NCI-H1105 treated with DMSO at 0.1 percent for 48 hours (cell line): ENCODE data around the gene LTF.
"Not testable (repeated sequence)": the region's sequence is repeated elsewhere in the genome, so short reads cannot be mapped to it uniquely, and the experiment has no call there.

ENCODE experiments used
- DNase-seq: peaks from one replicate; lab custom pipeline; 2025; lab: John Stamatoyannopoulos, UW

Gene LTF

DNA sequence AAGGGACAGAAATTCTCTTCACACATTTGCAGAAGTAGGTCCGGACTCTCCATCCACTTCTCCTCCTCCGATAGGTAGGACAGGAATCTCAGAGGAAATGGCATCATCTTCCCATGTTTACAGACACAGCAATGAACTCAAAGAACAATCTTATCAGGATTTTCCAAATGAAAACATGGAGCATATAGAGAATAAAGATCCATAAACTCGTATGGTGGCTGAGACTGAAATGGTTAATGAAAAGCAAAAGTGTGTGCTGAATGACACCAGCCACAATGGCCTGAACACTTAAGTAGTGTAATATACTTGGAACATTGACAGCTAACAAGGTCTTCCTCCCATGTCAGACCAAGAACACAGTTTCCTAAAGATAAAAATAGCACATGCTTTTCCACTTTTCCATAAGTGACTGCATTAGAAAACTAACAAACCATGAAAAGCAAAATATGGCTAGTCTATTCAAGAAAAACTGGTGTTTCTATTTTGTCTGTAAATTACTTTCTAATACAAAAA is 51.9 kb downstream of the LTF start:
- no peak for DNase-seq

DNA sequence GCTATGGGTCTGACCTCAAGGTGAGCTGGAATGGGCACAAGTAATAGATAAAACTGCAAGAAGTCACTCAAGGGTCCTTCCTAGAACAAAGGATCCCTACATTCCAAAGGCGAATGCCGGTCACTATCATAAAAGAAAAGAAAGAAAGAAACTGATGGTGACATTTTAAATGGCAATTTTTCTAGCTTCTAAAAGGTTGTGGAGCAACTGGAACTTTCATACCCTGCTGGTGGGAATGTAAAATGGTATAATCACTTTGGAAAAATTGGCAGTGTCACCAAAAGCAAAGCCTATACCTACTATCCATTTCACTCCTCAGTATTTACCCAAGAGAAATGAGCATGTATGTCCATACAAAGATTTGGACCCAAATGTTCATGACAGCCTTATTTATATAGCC is 53.4 kb downstream of the LTF start:
- no peak for DNase-seq

DNA sequence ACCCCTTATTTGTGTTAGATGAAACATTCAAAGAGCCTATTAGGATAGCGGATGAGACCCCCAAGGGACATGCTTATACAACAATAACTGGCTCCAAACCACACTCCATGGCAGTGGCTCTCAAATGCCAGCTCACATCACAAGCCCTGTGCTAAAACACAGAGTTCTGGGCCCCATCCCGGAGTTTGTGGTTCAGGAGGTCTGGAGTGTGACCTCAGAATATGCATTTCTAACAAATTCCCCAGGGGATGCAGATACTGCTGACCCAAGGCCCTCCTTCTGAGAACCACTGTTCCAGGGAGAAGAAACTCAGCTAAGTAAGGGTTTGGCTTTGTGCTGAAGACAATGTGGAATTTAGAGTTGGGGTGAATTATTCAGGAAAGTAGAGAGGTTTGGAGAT is 54.0 kb downstream of the LTF start:
- DNase-seq, result no peak

DNA sequence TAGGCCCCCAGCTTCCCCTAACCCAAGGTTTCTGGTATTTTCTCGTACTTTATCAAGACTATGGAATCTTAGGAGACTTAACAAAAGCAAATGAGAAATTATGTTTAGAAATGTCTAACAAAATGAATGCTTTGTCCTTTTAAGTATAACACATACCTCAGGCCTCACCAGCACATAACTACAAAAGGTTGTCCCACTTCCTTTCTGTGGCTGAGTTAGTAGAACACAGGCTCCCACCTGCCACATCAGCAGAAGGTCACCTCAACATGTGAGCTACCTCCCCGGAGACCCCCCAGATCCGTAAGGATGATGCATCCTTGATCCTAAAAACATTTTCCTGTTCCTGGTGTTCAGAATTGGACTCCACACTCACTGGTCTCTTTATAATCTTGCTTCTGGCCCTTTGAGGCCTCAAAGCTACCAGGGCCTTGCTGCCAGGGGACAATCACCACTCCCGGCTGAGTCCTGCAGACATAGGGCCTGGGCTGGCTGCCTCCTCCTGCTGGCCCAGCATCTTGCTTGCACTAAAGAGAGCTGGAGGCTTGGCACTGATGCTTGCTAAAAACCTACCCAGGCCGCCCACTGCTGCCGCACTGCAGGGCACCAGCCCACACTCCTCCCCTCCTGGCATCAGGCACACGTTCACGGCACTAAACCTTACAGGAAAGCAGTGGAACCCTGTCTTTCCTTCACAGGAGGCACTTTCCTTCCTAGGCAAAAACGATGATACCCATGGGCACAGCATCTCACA is 54.8 kb downstream of the LTF start:
- no peak for DNase-seq

DNA sequence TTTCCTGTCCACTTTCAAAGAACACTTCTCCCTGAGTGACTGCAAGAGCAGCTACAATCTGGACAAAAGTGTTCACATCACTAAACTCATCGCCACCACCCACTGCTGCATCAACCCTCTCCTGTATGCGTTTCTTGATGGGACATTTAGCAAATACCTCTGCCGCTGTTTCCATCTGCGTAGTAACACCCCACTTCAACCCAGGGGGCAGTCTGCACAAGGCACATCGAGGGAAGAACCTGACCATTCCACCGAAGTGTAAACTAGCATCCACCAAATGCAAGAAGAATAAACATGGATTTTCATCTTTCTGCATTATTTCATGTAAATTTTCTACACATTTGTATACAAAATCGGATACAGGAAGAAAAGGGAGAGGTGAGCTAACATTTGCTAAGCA is 55.9 kb downstream of the LTF start:
- DNase-seq, result no peak

DNA sequence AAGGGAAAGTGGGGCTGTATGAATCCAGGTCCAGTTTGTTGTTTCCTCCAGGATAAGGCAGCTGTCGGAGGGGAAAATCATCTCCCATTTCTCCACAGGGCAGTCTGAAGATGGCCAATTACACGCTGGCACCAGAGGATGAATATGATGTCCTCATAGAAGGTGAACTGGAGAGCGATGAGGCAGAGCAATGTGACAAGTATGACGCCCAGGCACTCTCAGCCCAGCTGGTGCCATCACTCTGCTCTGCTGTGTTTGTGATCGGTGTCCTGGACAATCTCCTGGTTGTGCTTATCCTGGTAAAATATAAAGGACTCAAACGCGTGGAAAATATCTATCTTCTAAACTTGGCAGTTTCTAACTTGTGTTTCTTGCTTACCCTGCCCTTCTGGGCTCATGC is 56.7 kb downstream of the LTF start:
- DNase-seq, result no peak

DNA sequence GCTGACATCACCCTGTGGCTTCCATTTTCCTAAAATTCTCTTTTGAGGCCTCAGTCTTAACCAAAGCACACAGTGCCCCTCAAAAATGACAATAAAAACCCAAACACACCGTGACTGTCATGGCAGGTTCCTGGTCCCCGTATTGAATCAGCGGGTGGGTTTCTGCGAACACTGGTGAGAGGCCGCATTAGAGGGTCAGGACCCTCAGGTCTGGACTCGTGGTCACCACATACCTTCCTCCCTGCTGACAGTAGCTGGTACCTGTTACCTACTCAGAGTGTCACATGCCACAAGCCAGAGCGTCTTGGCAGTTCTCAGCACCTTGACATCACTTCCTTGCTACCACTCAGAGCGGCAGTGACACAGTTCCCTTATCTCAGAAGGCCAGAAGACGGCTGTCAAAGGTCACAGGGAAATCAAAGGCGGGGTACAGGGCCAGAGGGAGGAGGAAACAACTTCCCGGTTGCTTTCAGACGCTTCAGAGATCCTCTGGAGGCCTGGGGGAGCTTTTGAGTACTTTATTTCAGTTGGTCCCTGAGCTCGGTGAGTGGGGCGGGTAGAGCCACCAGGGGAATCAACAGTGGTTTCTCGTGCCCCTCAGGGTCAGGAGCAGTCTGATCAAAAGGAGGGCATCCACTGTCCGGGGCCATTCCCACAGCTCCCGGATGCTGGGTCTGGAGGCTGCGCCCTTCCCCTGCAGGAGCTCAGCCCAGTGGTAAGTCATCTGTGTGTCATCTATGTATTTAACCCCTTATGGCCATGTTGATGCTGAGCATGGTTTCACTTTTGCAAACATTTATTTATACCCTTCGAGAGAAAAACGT is 57.7 kb downstream of the LTF start, which contains the start of the genes CCR5AS and CCRL2:
CCR5AS (minus strand) TSS at position 279 of the 824 bp plus-strand sequence.
CCRL2 (plus strand) TSS at position 472 of the 824 bp plus-strand sequence. CDS start 821 bp downstream, outside the sequence.
- no peak for DNase-seq

DNA sequence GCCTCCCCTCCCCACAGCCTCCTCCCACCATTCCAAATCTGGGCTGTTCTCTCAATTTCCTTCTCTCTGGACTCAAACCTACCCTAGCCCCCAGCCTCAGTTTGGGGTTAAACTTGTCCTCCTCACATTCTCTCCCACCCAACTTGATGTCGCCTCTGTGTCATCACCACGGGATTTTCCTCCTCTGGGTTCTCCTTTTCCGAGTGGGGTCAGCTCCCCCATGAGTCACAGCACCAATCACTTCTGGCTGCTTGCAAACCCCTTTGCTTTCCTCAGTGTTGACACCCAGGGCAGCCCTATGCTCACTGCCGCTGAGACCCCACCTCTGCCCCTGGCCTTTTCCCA is 58.3 kb downstream of the LTF start:
- DNase-seq, result no peak

DNA sequence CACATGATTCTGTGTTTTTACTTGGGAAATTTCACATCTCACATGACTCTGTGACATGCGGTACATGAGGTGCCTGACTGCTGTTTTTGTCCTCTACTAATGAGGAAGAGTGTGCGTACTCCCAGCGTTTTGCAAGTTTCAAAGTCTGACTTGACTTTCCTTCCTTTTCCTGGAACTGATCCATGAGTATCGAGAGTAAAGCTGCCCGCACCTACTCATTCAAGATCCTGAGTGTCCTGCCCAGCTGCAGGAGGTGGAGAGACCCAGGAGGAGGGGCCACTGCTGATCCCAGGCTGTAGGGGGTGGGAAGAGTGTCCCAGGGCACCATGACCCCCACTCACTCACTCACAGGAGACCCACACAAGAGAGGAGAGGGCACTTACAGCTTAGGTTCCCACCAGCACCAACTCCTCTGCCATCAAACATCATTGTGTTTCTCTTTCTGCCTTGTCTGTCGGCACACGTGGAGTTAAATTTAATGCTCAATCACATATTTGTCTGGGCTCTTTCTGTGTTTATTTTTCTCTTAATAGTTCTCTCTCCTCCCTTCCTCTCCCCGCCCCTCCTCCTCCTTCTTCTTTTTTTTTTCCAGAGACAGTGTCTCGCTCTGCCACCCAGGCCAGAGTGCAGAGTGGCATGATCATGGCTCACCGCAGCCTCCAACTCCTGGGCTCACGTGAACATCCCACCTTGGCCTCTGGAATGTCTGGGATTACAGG is 59.2 kb downstream of the LTF start:
- DNase-seq, result no peak

DNA sequence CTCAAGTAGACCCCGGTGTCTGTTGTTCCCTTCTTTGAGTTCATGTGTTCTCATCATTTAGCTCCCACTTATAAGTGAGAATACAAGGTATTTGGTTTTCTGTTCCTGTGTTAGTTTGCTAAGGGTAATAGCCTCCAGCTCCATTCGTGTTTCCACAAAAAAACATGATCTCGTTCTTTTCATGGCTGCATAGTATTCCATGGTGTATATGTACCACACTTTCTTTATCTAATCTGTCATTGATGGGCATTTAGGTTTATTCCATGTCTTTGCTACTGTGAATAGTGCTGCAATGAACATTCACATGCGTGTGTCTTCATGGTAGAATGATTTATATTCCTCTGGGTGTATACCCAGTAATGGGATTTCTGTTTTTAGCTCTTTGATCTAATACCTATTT is 61.8 kb downstream of the LTF start:
- not testable (repeated sequence) for DNase-seq

DNA sequence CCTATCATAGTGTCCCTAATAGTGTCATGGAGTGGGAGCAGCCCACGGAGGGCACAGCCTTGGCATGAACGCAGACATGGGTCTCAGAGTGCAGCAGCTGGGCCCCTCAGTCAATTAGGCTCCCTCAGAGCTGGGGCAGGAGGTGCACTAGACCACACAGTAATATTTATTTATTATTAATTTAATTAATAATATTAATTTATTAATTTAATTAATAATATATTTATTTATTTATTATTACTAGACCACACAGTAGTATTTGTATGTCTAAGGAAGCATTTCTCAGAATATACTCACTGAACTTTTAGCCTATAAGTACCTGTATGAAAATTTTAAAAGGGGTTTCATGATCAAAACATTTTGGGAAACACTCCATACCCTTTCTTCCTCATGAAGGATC is 63.1 kb downstream of the LTF start:
- no peak for DNase-seq

DNA sequence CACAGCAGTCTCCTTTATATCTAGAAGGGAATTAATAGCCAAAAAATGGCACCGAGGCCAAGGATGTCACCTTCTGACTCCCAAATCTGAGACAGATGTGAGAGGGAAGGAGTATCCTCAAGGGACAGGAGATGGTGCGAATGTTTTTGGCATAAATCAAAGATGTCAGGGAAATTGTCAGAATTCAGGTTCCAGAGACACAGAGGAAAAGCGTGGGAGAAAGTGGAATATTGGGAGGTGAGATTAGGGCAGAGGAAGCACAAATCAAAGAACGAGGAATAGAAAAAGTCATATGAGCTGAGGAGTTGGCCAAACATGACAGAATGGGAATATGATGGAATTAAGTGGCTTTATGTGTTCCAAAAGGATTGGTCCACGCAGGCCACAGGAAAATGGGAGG is 63.9 kb downstream of the LTF start:
- no peak for DNase-seq

DNA sequence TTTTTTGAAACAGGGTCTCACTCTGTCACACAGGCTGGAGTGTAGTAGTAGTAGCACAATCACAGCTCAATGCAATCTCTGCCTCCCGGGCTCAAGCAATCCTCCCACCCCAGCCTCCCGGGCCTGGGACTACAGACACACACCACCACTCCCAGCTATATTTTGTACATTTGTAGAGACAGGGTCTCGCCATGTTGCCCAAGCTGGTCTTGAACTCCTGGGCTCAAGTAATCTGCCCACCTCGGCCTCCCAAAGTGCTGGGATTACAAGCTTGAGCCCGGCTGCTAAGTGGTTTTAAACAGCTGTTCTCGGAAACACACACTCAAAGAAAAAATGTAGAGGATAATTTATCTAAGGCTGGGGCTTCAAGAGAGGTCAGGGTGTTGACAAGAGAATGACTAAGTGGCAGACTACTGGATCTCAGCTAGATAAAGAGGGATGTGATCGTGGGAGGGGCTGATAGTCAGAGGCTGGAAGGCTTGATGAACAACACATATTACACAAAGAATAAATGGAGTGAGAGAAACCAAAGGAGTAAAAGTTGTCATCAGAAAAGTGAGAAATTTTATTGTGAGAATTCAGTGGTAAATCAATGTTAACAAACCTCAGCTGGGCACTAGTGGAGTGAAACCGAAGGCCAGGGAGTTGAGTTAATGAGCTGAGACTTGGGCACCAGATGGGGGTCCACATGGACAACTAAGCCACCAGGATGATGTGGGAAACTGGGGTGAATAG is 64.5 kb downstream of the LTF start:
- DNase-seq, result no peak

DNA sequence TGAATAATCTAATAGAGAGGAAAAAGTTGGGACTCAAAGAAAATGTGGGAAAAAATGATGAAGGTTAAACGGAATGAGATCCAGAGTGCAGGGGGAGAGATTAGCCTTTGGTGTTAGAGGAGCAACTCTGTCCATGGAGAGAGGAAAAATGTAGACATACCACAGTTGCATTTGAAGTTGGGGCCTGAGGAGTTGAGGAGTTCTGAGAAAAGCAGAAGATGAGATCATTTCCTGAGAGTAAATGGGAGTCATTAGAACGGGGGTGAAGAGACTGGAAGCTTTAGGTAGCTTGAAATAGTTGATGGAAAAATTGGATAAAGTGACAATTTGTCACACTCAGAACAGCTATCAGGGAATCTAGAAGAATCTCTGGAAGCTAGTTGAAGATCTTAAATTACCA is 65.1 kb downstream of the LTF start:
- no peak for DNase-seq

DNA sequence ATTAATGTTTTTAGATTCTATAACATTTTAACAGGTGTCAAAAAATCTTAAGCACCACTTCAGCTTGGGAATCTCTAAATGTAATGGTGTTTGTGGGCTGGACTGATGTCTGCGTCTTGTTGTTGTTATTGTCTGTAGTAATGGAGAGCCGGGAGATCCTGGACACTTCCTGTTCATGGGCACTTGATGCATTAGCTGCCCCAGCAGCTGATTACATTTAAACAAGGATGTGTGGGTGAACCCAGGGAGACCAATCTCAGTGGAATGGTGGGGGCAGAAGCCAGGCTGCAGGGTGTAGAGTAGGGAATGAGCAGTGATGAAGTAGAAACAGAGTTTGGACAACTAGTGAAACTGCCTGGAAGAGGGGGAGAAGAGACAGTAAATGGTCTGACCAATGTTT is 65.6 kb downstream of the LTF start:
- no peak for DNase-seq

DNA sequence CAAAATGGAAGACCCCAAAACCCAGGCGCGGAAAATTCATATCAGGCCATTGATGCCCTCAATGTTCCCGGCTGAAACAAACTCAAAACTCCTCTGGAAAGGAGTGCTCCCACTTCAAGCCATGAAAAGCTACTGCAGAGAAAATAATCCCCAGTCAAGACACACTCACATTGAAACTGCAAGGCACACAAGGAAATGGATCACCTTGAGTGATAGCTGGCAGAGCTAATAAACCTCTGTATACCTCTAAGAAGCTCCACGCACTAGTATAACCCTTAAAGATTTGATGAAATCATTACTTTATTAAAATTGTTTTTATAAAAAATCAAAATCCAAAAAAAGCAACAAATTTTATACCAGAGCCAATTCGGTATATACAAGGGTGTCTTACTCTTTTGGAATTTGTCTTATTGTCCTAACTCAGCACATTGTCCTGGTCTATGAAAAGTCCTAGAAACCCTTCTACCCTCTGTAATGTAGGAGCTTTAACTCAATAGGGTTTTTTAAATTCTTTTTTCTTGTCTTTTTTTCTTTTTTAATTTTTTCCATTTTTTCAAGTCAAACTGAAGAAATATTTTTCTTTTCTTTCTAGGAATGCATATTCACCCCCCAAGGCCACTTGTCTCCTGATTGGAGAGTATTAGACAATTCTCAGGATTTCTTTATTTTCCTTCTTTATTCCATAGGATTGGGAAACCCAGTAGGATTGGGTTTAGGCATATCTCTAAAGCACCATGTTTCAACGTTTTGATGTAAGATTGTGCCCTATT is 66.3 kb downstream of the LTF start:
- DNase-seq, result no peak

DNA sequence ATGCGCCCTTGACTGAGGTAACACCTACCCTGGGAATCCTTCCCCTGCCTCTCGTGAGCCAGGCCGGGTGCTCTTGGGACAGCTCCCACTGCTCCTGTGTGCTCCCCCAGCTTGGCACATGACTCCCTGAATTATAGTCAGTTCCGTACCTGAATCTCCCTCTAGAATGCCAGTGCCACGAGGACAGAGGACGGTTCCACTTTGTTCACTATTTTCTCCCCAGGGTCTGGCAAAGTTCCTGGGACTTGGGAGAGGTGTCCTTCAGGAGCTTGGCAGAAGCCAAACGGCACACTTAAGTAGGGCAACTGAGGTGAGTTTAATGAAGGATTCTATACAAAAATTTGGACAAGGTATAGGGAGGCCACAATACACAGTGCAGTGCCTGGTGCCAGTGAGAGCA is 67.6 kb downstream of the LTF start:
- DNase-seq, result no peak

DNA sequence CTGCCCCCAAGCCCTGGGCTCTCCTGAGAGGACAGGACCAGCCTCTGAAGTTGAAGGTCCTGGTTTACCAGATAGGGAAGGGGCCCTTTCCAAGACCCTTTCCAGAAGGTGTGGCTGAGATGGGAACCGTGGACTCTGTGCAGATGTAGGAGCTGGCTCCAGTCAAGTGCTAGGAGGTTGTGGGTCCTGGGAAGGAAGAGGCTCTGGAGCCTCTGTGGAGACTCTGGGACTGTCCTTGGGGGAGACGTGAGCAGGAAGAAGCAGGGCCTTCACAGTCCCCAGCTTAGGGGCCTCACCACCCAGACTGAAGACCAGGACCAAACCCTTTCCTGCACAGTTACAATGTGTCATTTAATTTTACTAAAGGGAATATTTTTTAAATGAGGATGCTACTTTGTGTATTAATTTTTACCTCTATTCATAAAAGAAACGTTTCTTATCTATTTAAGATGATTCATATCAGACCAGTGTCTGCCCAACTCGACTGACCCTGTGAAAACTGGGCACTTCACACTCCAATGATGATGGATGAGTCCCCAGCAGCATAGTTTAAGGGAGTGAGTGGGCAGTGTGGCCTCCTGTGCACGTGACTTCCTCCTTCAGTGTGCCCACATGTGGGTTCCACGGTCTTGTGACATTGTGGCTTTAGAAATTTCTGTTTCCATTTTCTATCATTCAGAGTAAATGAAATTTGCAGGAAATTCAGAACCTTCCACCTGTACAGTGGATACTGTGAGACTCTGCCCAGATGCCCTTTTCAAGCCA is 68.8 kb downstream of the LTF start:
- no peak for DNase-seq

DNA sequence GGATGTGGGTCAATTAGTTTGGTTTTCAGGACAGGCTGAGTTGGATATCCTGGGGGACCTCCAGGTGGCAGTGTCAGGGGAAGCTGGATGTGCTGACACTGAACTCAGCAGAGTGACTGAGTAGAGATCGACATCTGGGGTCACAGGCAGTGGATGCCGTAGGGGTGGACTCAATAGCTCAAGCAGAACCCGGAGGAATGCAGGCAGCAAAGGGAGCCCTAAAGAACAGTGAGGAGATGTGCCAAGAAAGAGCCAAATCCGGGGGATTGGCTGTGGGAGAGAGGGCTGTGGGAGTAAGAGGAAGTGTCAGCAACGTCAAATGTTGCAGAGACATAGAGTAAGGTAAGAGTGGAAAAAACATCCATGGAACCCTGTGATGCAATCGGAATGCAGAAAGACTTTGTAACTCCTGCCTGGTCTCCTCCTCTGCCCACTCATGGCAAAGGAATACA is 69.5 kb downstream of the LTF start:
- no peak for DNase-seq
